IMR-90 (cell line): Measurements from ENCODE around the gene CKAP4. TPM values are rescaled to one million over a fixed set of nuclear protein-coding genes. Genes with fewer than 3 reads are reported as not detected.

Source experiments
- ATAC-seq: fragments of 200-7000 bp; cut with Tn5 transposase; 2 replicates; pipeline ENCODE4 v1.9.1; 2020; ENCODE audit warnings: low read depth, mild to moderate bottlenecking, moderate library complexity
- BruUV-seq: library from RNA; stranded (reverse); fragments of 400-500 nt; replicated peaks from 2 replicates; lab custom pipeline; 2021; lab: Mats Ljungman, UMichigan
- CTCF ChIA-PET: fragments of 300-600 bp; formaldehyde crosslinking; extraction: SDS; loops from one replicate; lab custom pipeline; 2021; ENCODE audit warnings: antibody characterized with exemption; lab: Yijun Ruan, JAX
- POLR2A ChIA-PET: fragments of 300-600 bp; sonication (Branson Sonifier 250); formaldehyde crosslinking; loops from one replicate; lab custom pipeline; 2022; ENCODE audit warnings: antibody characterized with exemption; ENCODE audit not compliant: unreplicated experiment; lab: Charles Lee
- DNase-seq: peaks from one replicate; pipeline ENCODE4 v3.0.0; 2013
- H2AFZ ChIP-seq: replicated peaks from 2 replicates; pipeline ENCODE3; 2013; ENCODE audit warnings: low read length, mild to moderate bottlenecking; ENCODE audit not compliant: poor library complexity
- H2AK5ac ChIP-seq: 2 replicates; pipeline ENCODE4 v1.6.1; 2013; ENCODE audit warnings: low read depth, low read length, inconsistent platforms
- H2AK9ac ChIP-seq: replicated peaks from 2 replicates; pipeline ENCODE3; 2013; ENCODE audit warnings: mild to moderate bottlenecking, low read depth, low read length, moderate library complexity; ENCODE audit not compliant: poor library complexity
- H2BK120ac ChIP-seq: 2 replicates; pipeline ENCODE4 v1.6.1; 2013; ENCODE audit warnings: low read depth, low read length, inconsistent platforms
- H2BK15ac ChIP-seq: 3 replicates; pipeline ENCODE4 v1.6.1; 2013; ENCODE audit warnings: low read depth, low read length, inconsistent platforms
- H2BK20ac ChIP-seq: 2 replicates; pipeline ENCODE4 v1.6.1; 2013; ENCODE audit warnings: low read depth, mild to moderate bottlenecking, inconsistent platforms, low read length, moderate library complexity
- H2BK5ac ChIP-seq: 2 replicates; pipeline ENCODE4 v1.6.1; 2013; ENCODE audit warnings: mild to moderate bottlenecking, low read depth, low read length, inconsistent platforms; ENCODE audit not compliant: poor library complexity, severe bottlenecking
- H3K14ac ChIP-seq: replicated peaks from 2 replicates; pipeline ENCODE4 v1.6.1; 2013; ENCODE audit warnings: low read depth, low read length, inconsistent platforms
- H3K18ac ChIP-seq: 2 replicates; pipeline ENCODE4 v1.6.1; 2013; ENCODE audit warnings: low read depth, low read length, control low read depth
- H3K23ac ChIP-seq: 2 replicates; pipeline ENCODE4 v1.6.1; 2013; ENCODE audit warnings: low read depth, low read length, inconsistent platforms
- H3K27ac ChIP-seq: 2 replicates; pipeline ENCODE4 v1.5.1; 2013; ENCODE audit warnings: mild to moderate bottlenecking, control low read depth, low read length; ENCODE audit not compliant: insufficient read depth
- H3K27me3 ChIP-seq: 2 replicates; pipeline ENCODE4 v1.6.1; 2013; ENCODE audit warnings: low read length; ENCODE audit not compliant: control insufficient read depth, insufficient read depth
- H3K36me3 ChIP-seq: 2 replicates; pipeline ENCODE4 v1.6.1; 2013; ENCODE audit warnings: low read length, mixed read lengths; ENCODE audit not compliant: control insufficient read depth, insufficient read depth
- H3K4ac ChIP-seq: 2 replicates; pipeline ENCODE4 v1.6.1; 2013; ENCODE audit warnings: low read depth, low read length, inconsistent platforms
- H3K4me1 ChIP-seq: 2 replicates; pipeline ENCODE4 v1.6.1; 2013; ENCODE audit warnings: low read length, mixed read lengths; ENCODE audit not compliant: control insufficient read depth, insufficient read depth
- H3K4me2 ChIP-seq: 2 replicates; pipeline ENCODE4 v1.6.1; 2013; ENCODE audit warnings: low read depth, mild to moderate bottlenecking, control low read depth, low read length, moderate library complexity
- H3K4me3 ChIP-seq: 2 replicates; pipeline ENCODE4 v1.5.1; 2013; ENCODE audit warnings: low read depth, mild to moderate bottlenecking, control low read depth, low read length, moderate library complexity; ENCODE audit not compliant: insufficient read depth
- H3K56ac ChIP-seq: 2 replicates; pipeline ENCODE4 v1.6.1; 2013; ENCODE audit warnings: low read length, inconsistent platforms; ENCODE audit not compliant: insufficient read depth; ENCODE audit errors: extremely low read depth
- H3K79me1 ChIP-seq, 2 experiments: 2 replicates each; pipeline ENCODE4 v1.6.1; 2013; ENCODE audit warnings: low read length in 2 of 2, inconsistent platforms in 1 of 2, low read depth in 1 of 2
- H3K9ac ChIP-seq: 2 replicates; pipeline ENCODE4 v1.6.1; 2013; ENCODE audit warnings: low read depth, low read length, control low read depth
- H3K9me1 ChIP-seq: 2 replicates; pipeline ENCODE4 v1.6.1; 2013; ENCODE audit warnings: low read length, inconsistent platforms; ENCODE audit not compliant: insufficient read depth
- H3K9me3 ChIP-seq: 2 replicates; pipeline ENCODE4 v1.6.1; 2013; ENCODE audit warnings: low read length; ENCODE audit not compliant: control insufficient read depth, insufficient read depth
- H4K20me1 ChIP-seq: 2 replicates; pipeline ENCODE4 v1.6.1; 2013; ENCODE audit warnings: low read length, inconsistent platforms; ENCODE audit not compliant: insufficient read depth
- H4K5ac ChIP-seq: 2 replicates; pipeline ENCODE4 v1.6.1; 2013; ENCODE audit warnings: mild to moderate bottlenecking, low read depth, low read length, control low read depth
- H4K8ac ChIP-seq, 2 experiments: 2 replicates each; pipeline ENCODE4 v1.6.1; 2013; ENCODE audit warnings: low read depth in 2 of 2, low read length in 2 of 2, control low read depth in 1 of 2, inconsistent platforms in 1 of 2
- H4K91ac ChIP-seq: 2 replicates; pipeline ENCODE4 v1.6.1; 2013; ENCODE audit warnings: low read depth, low read length, inconsistent platforms; ENCODE audit not compliant: insufficient read depth
- BHLHE40 ChIP-seq: fragments of 150-350 bp; IDR thresholded peaks from 2 replicates; pipeline ENCODE4 v1.6.1; 2016; ENCODE audit warnings: mild to moderate bottlenecking, low read depth, low read length
- CEBPB ChIP-seq: IDR thresholded peaks from 2 replicates; pipeline ENCODE4 v1.6.1; 2012; ENCODE audit warnings: low read depth, low read length, improper control_type of control experiment
- CHD1 ChIP-seq: IDR thresholded peaks from 2 replicates; pipeline ENCODE4 v1.6.1; 2012; ENCODE audit warnings: low read depth, low read length, improper control_type of control experiment
- CTCF ChIP-seq: conservative IDR thresholded peaks from 2 replicates; pipeline ENCODE4 v1.5.1; 2012; ENCODE audit warnings: mild to moderate bottlenecking, low read depth, low read length, improper control_type of control experiment
- FOS ChIP-seq: fragments of 150-350 bp; IDR thresholded peaks from 2 replicates; pipeline ENCODE4 v1.6.1; 2016; ENCODE audit warnings: low read depth, low read length
- MAFK ChIP-seq: IDR thresholded peaks from 2 replicates; pipeline ENCODE4 v1.6.1; 2012; ENCODE audit warnings: low read depth, low read length, improper control_type of control experiment
- MAZ ChIP-seq: IDR thresholded peaks from 2 replicates; pipeline ENCODE4 v1.6.1; 2012; ENCODE audit warnings: low read depth, mild to moderate bottlenecking, low read length, improper control_type of control experiment, moderate library complexity, borderline replicate concordance
- NFE2L2 ChIP-seq: fragments of 150-350 bp; IDR thresholded peaks from 2 replicates; pipeline ENCODE4 v1.6.1; 2016; ENCODE audit warnings: low read depth, mild to moderate bottlenecking, low read length
- RAD21 ChIP-seq: IDR thresholded peaks from 2 replicates; pipeline ENCODE4 v1.6.1; 2012; ENCODE audit warnings: low read length, improper control_type of control experiment
- RFX5 ChIP-seq: IDR thresholded peaks from 2 replicates; pipeline ENCODE4 v1.8.0; 2012; ENCODE audit warnings: low read depth, mild to moderate bottlenecking, low read length, moderate library complexity
- SMC3 ChIP-seq: fragments of 150-350 bp; IDR thresholded peaks from 2 replicates; pipeline ENCODE4 v1.6.1; 2016; ENCODE audit warnings: low read depth, mild to moderate bottlenecking, antibody characterized with exemption, low read length, moderate library complexity
- WGBS, 2 experiments: methylation state at CpG; one replicate each; pipeline versions ENCODE4 v1.1.5 to v1.1.7; 2013; ENCODE audit warnings: missing lambda C conversion rate in 2 of 2; ENCODE audit not compliant: insufficient read length in 1 of 2; ENCODE audit errors: extremely low coverage in 2 of 2; 5-methylcytosine and 5-hydroxymethylcytosine counted together
- dilution Hi-C: fragments of 300-500 bp; cut with HindIII; formaldehyde crosslinking; loops from one replicate; pipeline ENCODE4 v1.14.3; 2018; ENCODE audit warnings: low sequenced_read_pairs; ENCODE audit not compliant: unreplicated experiment
- in situ Hi-C: fragments of 300-500 bp; cut with MboI; formaldehyde crosslinking; loops from 3 replicates; pipeline ENCODE4 v1.14.3; 2019; ENCODE audit warnings: low sequenced_read_pairs, inconsistent platforms, mixed read lengths
- intact Hi-C: fragments of 100-400 bp; cut with micrococcal nuclease; formaldehyde crosslinking; loops from 2 replicates; pipeline ENCODE4 v1.10.0; 2022
- polyA plus RNA-seq, 3 experiments: library from polyadenylated mRNA; depleted of rRNA; stranded (reverse); fragments of >200 nt; gene quantifications; 2 replicates each; pipeline ENCODE4 v1.2.3, GENCODE V29; 2012; ENCODE audit warnings: low replicate concordance in 1 of 3
- total RNA-seq: library from RNA; depleted of rRNA; stranded (reverse); fragments of >200 nt; gene quantifications from 2 replicates; pipeline ENCODE4 v1.2.3, GENCODE V29; 2012
- TF ChIP-seq, protein P1 (sequence below): fragments of 150-350 bp; IDR thresholded peaks from 2 replicates; pipeline ENCODE4 v1.6.1; 2017; ENCODE audit warnings: mild to moderate bottlenecking, antibody characterized with exemption, low read length, low read depth

Gene CKAP4
- total and polyA plus RNA-seq, 2 of the 4 experiments (the other 2 are of a cell fraction), result 94.5 to 297 TPM

- Histone ChIP-seq H4K20me1 (no peaks in the 10 kb centered on the region), H3K27me3 (peaks cover 2% of the 10 kb centered on the region), H4K8ac (no peak overlapping the region), H3K4me3 (no peak overlapping the region), H2BK15ac (no peak overlapping the region), H4K5ac (no peak overlapping the region), H3K18ac (no peak overlapping the region), H3K4me2 (no peak overlapping the region), H3K9ac (no peak overlapping the region), H3K4me1 (no peaks in the 10 kb centered on the region), H3K79me1 (no peaks in the 10 kb centered on the region), H3K14ac (no peak overlapping the region), H3K4ac (no peak overlapping the region), H3K36me3 (no peaks in the 10 kb centered on the region), H2AFZ (no peak overlapping the region), H3K23ac (no peak overlapping the region), H2BK5ac (no peak overlapping the region), H3K56ac (no peak overlapping the region), H2AK9ac (no peak overlapping the region), H3K27ac (no peak overlapping the region), H2AK5ac (no peak overlapping the region), H2BK20ac (no peak overlapping the region), H3K9me3 (peaks cover 8% of the 10 kb centered on the region; the same call in 1 of the 2 replicates), H2BK120ac (no peak overlapping the region), H4K91ac (no peak overlapping the region), H3K9me1 (no peaks in the 10 kb centered on the region)
- POLR2A ChIA-PET, result no interaction called here
- in situ Hi-C loops (no loop called here), dilution Hi-C loops (no loop called here), intact Hi-C loops (no loop called here)
- 20% methylated on average over 6 of the region's 6 CpGs; no CpG with 5 or more reads in 1 of the 2 experiments for WGBS, 2 experiments
- no peak for DNase-seq
- ATAC-seq, result no peak
- no TSS peak for BruUV-seq
- TF ChIP-seq SMC3 (no peak), MAFK (no peak), CEBPB (no peak), NFE2L2 (no peak), CHD1 (no peak), RAD21 (peak; percentile 37), RFX5 (no peak), BHLHE40 (no peak), FOS (no peak), CTCF (peak; percentile 22; the same call in 1 of the 2 replicates), MAZ (no peak)
- TF ChIP-seq, protein P1, sequence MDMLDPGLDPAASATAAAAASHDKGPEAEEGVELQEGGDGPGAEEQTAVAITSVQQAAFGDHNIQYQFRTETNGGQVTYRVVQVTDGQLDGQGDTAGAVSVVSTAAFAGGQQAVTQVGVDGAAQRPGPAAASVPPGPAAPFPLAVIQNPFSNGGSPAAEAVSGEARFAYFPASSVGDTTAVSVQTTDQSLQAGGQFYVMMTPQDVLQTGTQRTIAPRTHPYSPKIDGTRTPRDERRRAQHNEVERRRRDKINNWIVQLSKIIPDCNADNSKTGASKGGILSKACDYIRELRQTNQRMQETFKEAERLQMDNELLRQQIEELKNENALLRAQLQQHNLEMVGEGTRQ, result no peak
- CTCF ChIA-PET, result interaction anchor here (1.1 kb wide), 3 partner anchors 11 to 785 kb away, joined by 3 to 4 read pairs (median 3); no protein-coding TSS in a partner anchor
Observed at GRCh38 chr12:106205208-106206069, 42.4 kb downstream of the CKAP4 start.
